PC-9 (cell line): Measurements from ENCODE around the gene KLF15. TPM values are rescaled to one million over a fixed set of nuclear protein-coding genes. Genes with fewer than 3 reads are reported as not detected.

Experiments
- BruUV-seq: library from RNA; stranded (reverse); fragments of 400-500 nt; replicated peaks from 2 replicates; lab custom pipeline; 2021; lab: Mats Ljungman, UMichigan
- CTCF ChIA-PET: fragments of 300-600 bp; sonication (Branson Sonifier 250); formaldehyde crosslinking; loops from one replicate; lab custom pipeline; 2022; ENCODE audit warnings: antibody characterized with exemption; lab: Charles Lee
- POLR2A ChIA-PET: fragments of 300-600 bp; sonication (Branson Sonifier 250); formaldehyde crosslinking; loops from one replicate; lab custom pipeline; 2022; ENCODE audit warnings: antibody characterized with exemption; ENCODE audit not compliant: unreplicated experiment; lab: Charles Lee
- DNase-seq, 2 experiments: peaks; one replicate each; pipeline versions ENCODE4 v3.0.0 to v3.0.0-alpha.2; 2015 to 2022; ENCODE audit warnings: mixed read lengths in 1 of 2
- H2AFZ ChIP-seq: fragments of 200-600 bp; sonication (generic); 2 replicates; pipeline ENCODE4 v1.8.1; 2017; ENCODE audit warnings: antibody characterized with exemption
- H3F3A ChIP-seq: fragments of 200-600 bp; sonication (generic); 2 replicates; pipeline ENCODE4 v1.8.1; 2017; ENCODE audit warnings: antibody characterized with exemption, mild to moderate bottlenecking, low read depth; ENCODE audit not compliant: insufficient read depth
- H3K27ac ChIP-seq: fragments of 200-600 bp; sonication (generic); 2 replicates; pipeline ENCODE4 v1.6.1; 2016; ENCODE audit warnings: mixed run types
- H3K27me3 ChIP-seq: fragments of 200-600 bp; sonication (generic); 2 replicates; pipeline ENCODE4 v1.6.1; 2016; ENCODE audit warnings: low read depth, mixed run types; ENCODE audit not compliant: insufficient read depth
- H3K36me3 ChIP-seq: fragments of 200-600 bp; sonication (generic); 2 replicates; pipeline ENCODE4 v1.6.1; 2016; ENCODE audit warnings: low read depth, mixed run types
- H3K4me1 ChIP-seq: fragments of 200-600 bp; sonication (generic); replicated peaks from 2 replicates; pipeline ENCODE4 v1.6.1; 2016; ENCODE audit warnings: mixed run types; ENCODE audit not compliant: insufficient read depth
- H3K4me2 ChIP-seq: fragments of 200-600 bp; sonication (generic); 2 replicates; pipeline ENCODE4 v1.6.1; 2017; ENCODE audit warnings: mixed run types
- H3K4me3 ChIP-seq: fragments of 200-600 bp; sonication (generic); 2 replicates; pipeline ENCODE4 v1.6.1; 2016; ENCODE audit warnings: mixed run types
- H3K79me2 ChIP-seq: fragments of 200-600 bp; sonication (generic); 2 replicates; pipeline ENCODE4 v1.6.1; 2017; ENCODE audit warnings: low read depth, mixed run types
- H3K9me2 ChIP-seq: fragments of 200-600 bp; sonication (generic); 2 replicates; pipeline ENCODE4 v1.8.1; 2017; ENCODE audit warnings: mild to moderate bottlenecking; ENCODE audit not compliant: insufficient read depth
- H3K9me3 ChIP-seq: fragments of 200-600 bp; sonication (generic); 2 replicates; pipeline ENCODE4 v1.8.1; 2016; ENCODE audit warnings: low read depth; ENCODE audit not compliant: insufficient read depth
- H4K20me1 ChIP-seq: fragments of 200-600 bp; sonication (generic); 2 replicates; pipeline ENCODE4 v1.8.1; 2017; ENCODE audit not compliant: insufficient read depth
- EZH2 ChIP-seq: fragments of 200-600 bp; sonication (generic); IDR thresholded peaks from 2 replicates; pipeline ENCODE4 v1.8.0; 2017; ENCODE audit warnings: antibody characterized with exemption, low read depth
- intact Hi-C: fragments of 100-400 bp; cut with micrococcal nuclease; formaldehyde crosslinking; loops from one replicate; pipeline ENCODE4 v1.10.0; 2022; ENCODE audit not compliant: unreplicated experiment
- total RNA-seq: library from RNA; stranded (reverse); gene quantifications from 2 replicates; pipeline ENCODE4 v1.2.3, GENCODE V29; 2021
- TF ChIP-seq, protein P1 (sequence below): fragments of 200-600 bp; sonication (generic); conservative IDR thresholded peaks from 2 replicates; pipeline ENCODE4 v1.6.1; 2017; ENCODE audit warnings: mixed run types, antibody characterized with exemption, mild to moderate bottlenecking, moderate library complexity

The KLF15 gene
- total RNA-seq, 1 experiment from 2014 or later: 0.70 TPM

GRCh38 chr3:126326629-126327028, 30.6 kb downstream of the KLF15 start:
- POLR2A ChIA-PET: no interaction called here
- Histone ChIP-seq H3K27me3 (peaks cover 53% of the 10 kb centered on the region), H3K9me3 (no peaks in the 10 kb centered on the region), H3K4me1 (no peaks in the 10 kb centered on the region), H3K4me2 (no peak overlapping the region), H3K79me2 (no peaks in the 10 kb centered on the region), H3K4me3 (no peak overlapping the region), H3K27ac (no peak overlapping the region), H3K9me2 (no peaks in the 10 kb centered on the region), H3K36me3 (no peaks in the 10 kb centered on the region), H3F3A (no peaks in the 10 kb centered on the region), H4K20me1 (no peaks in the 10 kb centered on the region), H2AFZ (no peak overlapping the region)
- CTCF ChIA-PET: no interaction called here
- intact Hi-C loops: no loop called here
- no TSS peak for BruUV-seq
- DNase-seq: no peak
- TF ChIP-seq EZH2: no peak
- TF ChIP-seq, protein P1, sequence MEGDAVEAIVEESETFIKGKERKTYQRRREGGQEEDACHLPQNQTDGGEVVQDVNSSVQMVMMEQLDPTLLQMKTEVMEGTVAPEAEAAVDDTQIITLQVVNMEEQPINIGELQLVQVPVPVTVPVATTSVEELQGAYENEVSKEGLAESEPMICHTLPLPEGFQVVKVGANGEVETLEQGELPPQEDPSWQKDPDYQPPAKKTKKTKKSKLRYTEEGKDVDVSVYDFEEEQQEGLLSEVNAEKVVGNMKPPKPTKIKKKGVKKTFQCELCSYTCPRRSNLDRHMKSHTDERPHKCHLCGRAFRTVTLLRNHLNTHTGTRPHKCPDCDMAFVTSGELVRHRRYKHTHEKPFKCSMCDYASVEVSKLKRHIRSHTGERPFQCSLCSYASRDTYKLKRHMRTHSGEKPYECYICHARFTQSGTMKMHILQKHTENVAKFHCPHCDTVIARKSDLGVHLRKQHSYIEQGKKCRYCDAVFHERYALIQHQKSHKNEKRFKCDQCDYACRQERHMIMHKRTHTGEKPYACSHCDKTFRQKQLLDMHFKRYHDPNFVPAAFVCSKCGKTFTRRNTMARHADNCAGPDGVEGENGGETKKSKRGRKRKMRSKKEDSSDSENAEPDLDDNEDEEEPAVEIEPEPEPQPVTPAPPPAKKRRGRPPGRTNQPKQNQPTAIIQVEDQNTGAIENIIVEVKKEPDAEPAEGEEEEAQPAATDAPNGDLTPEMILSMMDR: no peak

GRCh38 chr3:126322181-126322967, 34.8 kb downstream of the KLF15 start:
- peaks cover 56% of the 10 kb centered on the region for H3K27me3 ChIP-seq
- POLR2A ChIA-PET: no interaction called here

DNA sequence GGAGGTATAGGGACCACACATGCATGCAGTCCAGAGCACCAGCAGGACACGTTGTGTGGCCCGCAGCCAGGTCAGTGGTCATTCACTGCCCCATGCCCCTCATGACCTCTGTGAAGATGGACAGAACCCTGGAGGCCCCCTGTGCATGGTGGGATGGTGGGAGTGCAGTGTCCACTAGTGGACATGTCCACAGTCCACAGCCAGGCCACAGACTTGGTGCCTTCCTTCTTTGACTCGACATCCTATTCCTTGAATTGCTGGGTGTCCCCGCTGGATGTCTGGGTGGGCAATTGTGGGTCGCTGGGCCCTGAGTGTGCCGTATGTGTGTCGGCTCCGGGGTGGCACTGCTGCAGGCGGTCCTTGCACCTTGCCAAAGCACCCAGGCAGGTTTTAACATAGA, 35.7 kb downstream of the KLF15 start:
- intact Hi-C loops: no loop called here
- no peaks in the 10 kb centered on the region for H3K36me3 ChIP-seq
- ChIA-PET POLR2A (no interaction called here), CTCF (no interaction called here)
- TF ChIP-seq, protein P1: no peak
- TF ChIP-seq EZH2: no peak
- no peak overlapping the region for H3K27ac ChIP-seq
- H3K4me3 ChIP-seq: no peak overlapping the region
- peaks cover 49% of the 10 kb centered on the region for H3K27me3 ChIP-seq
- no peak overlapping the region for H2AFZ ChIP-seq
- no peaks in the 10 kb centered on the region for H3F3A ChIP-seq
- no peaks in the 10 kb centered on the region for H3K9me3 ChIP-seq
- H3K9me2 ChIP-seq: no peaks in the 10 kb centered on the region
- no peaks in the 10 kb centered on the region for H3K79me2 ChIP-seq
- no TSS peak for BruUV-seq
- H3K4me2 ChIP-seq: no peak overlapping the region
- no peak for DNase-seq
- no peaks in the 10 kb centered on the region for H4K20me1 ChIP-seq
- no peaks in the 10 kb centered on the region for H3K4me1 ChIP-seq

More at GRCh38 chr3:126322181-126322967, 34.8 kb downstream of the KLF15 start:
- CTCF ChIA-PET: interaction anchor here (0.6 kb wide), 1 partner anchor 825 kb away, joined by 4 read pairs; no protein-coding TSS in a partner anchor
- TF ChIP-seq, protein P1: no peak
- no peak for TF ChIP-seq EZH2
- H3K4me2 ChIP-seq: no peak overlapping the region
- no peaks in the 10 kb centered on the region for H3F3A ChIP-seq
- no peak overlapping the region for H3K27ac ChIP-seq
- no peaks in the 10 kb centered on the region for H3K4me1 ChIP-seq
- H3K79me2 ChIP-seq: no peaks in the 10 kb centered on the region
- BruUV-seq: no TSS peak
- H3K9me3 ChIP-seq: no peaks in the 10 kb centered on the region
- DNase-seq: no peak
- intact Hi-C loops: no loop called here
- no peak overlapping the region for H3K4me3 ChIP-seq
- H2AFZ ChIP-seq: no peak overlapping the region
- H3K9me2 ChIP-seq: no peaks in the 10 kb centered on the region
- no peaks in the 10 kb centered on the region for H3K36me3 ChIP-seq
- no peaks in the 10 kb centered on the region for H4K20me1 ChIP-seq
